Kidney (tissue), 14 donors: Measurements from ENCODE around the gene NIPBL. TPM values are rescaled to one million over a fixed set of nuclear protein-coding genes. Genes with fewer than 3 reads are reported as not detected.
"Not testable (repeated sequence)": the region's sequence is repeated elsewhere in the genome, so short reads cannot be mapped to it uniquely, and the experiment has no call there.

Experiments
- DNase-seq, 5 donors: peaks; one replicate each; pipeline ENCODE4 v3.0.0-alpha.2; 2013 to 2020
- FAIRE-seq: peaks from 2 replicates; lab custom pipeline; 2012; peaks lifted over from hg19 to GRCh38; lab: Jason Lieb, UNC
- H3K27ac ChIP-seq, 2 donors: one replicate each; pipeline ENCODE4 v1.7.0; 2013; ENCODE audit warnings: low read depth in 2 of 2, low read length in 2 of 2, inconsistent platforms in 1 of 2
- H3K27me3 ChIP-seq: one replicate; pipeline ENCODE4 v1.7.1; 2013; ENCODE audit warnings: low read length, inconsistent platforms; ENCODE audit not compliant: control insufficient read depth, insufficient read depth
- H3K36me3 ChIP-seq, 3 donors: one replicate each; pipeline versions ENCODE4 v1.7.0 to v1.7.1; 2013; ENCODE audit warnings: low read length in 3 of 3, control low read depth in 1 of 3, inconsistent platforms in 1 of 3; ENCODE audit not compliant: insufficient read depth in 3 of 3, control insufficient read depth in 2 of 3
- H3K4me1 ChIP-seq, 3 donors: one replicate each; pipeline versions ENCODE4 v1.7.0 to v1.7.1; 2013; ENCODE audit warnings: low read length in 3 of 3, inconsistent platforms in 1 of 3, low read depth in 1 of 3; ENCODE audit not compliant: control insufficient read depth in 2 of 3, insufficient read depth in 2 of 3
- H3K4me3 ChIP-seq, 3 donors: one replicate each; pipeline versions ENCODE4 v1.7.0 to v1.8.1; 2013; ENCODE audit warnings: low read length in 3 of 3, control low read depth in 1 of 3, inconsistent platforms in 1 of 3
- H3K9ac ChIP-seq, 3 donors: one replicate each; pipeline versions ENCODE4 v1.7.0 to v1.7.1; 2013; ENCODE audit warnings: low read length in 3 of 3, control low read depth in 1 of 3, inconsistent platforms in 1 of 3
- H3K9me3 ChIP-seq, 3 donors: one replicate each; pipeline versions ENCODE4 v1.7.0 to v1.7.1; 2013; ENCODE audit warnings: low read length in 3 of 3, control low read depth in 1 of 3, inconsistent platforms in 1 of 3; ENCODE audit not compliant: control insufficient read depth in 2 of 3, insufficient read depth in 1 of 3
- intact Hi-C: fragments of 100-400 bp; cut with DNase I; formaldehyde crosslinking; loops from one replicate; pipeline ENCODE4 v1.11.1; 2022
- polyA plus RNA-seq: library from polyadenylated mRNA; stranded (reverse); fragments of 350-450 nt; fragmentation: Illumina TruSeq; extraction: RNeasy Lipid Tissue Mini Kit (QIAGEN cat#74804); gene quantifications from one replicate; pipeline ENCODE4 v1.2.3, GENCODE V29; 2014; ENCODE audit warnings: low read depth, low replicate concordance; ENCODE audit not compliant: insufficient read depth
- total RNA-seq: library from RNA; stranded (reverse); fragmentation: NEBNext Ultra II Directional; extraction: Animal tissue kit (Norgen Biotek cat#: 25700); gene quantifications from one replicate; pipeline ENCODE4 v1.2.1, GENCODE V29; 2021
- TF ChIP-seq, protein P1 (sequence below): IDR thresholded peaks from 3 replicates; pipeline ENCODE4 v1.5.1; 2012; ENCODE audit warnings: mild to moderate bottlenecking, moderate library complexity, borderline replicate concordance; ENCODE audit not compliant: insufficient read depth; ENCODE audit errors: extremely low read depth
- donor health status: control.
- donor health status: control.
- donor health status: control.
- donor health status: control.
- donor health status: control.
- donor health status: DM: yes; HTN: yes; CAD: no.
- donor health status: Normal renal cell carcinoma (clear cell type).

Gene NIPBL
- total and polyA plus RNA-seq, 2 donors from 2014 or later, result 12.4 to 65.5 TPM

DNA sequence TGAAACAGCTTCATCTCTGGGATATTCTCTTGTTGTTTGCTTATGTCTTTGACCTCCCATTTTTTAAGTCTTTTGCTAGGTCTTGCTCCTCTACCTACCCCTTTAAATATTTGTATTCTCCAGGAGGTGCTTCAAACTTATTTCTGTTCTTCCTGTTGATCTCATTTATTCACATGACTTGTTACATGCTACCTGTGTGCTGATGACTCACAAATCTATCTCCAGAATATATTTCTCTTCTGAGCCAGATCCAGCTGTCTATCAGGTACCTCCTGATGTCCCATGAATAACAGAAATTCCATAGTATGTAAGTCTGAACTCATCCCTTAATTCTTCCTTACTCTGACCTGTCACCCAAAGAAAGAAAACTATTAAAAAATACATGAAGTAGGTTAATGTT is 11.0 kb downstream of the NIPBL start:
- H3K9ac ChIP-seq, result no peak overlapping the region
- H3K36me3 ChIP-seq, result no peaks in the 10 kb centered on the region
- DNase-seq (no peak), FAIRE-seq (no peak)
- TF ChIP-seq, protein P1, sequence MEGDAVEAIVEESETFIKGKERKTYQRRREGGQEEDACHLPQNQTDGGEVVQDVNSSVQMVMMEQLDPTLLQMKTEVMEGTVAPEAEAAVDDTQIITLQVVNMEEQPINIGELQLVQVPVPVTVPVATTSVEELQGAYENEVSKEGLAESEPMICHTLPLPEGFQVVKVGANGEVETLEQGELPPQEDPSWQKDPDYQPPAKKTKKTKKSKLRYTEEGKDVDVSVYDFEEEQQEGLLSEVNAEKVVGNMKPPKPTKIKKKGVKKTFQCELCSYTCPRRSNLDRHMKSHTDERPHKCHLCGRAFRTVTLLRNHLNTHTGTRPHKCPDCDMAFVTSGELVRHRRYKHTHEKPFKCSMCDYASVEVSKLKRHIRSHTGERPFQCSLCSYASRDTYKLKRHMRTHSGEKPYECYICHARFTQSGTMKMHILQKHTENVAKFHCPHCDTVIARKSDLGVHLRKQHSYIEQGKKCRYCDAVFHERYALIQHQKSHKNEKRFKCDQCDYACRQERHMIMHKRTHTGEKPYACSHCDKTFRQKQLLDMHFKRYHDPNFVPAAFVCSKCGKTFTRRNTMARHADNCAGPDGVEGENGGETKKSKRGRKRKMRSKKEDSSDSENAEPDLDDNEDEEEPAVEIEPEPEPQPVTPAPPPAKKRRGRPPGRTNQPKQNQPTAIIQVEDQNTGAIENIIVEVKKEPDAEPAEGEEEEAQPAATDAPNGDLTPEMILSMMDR, result no peak
- no peak overlapping the region for H3K4me3 ChIP-seq
- peaks cover 0 to 3% (median 0%) of the 10 kb centered on the region in 3 donors for H3K4me1 ChIP-seq
- no peaks in the 10 kb centered on the region for H3K27me3 ChIP-seq
- no peaks in the 10 kb centered on the region for H3K9me3 ChIP-seq
- H3K27ac ChIP-seq, result no peak overlapping the region
- intact Hi-C loops, result no loop called here

DNA sequence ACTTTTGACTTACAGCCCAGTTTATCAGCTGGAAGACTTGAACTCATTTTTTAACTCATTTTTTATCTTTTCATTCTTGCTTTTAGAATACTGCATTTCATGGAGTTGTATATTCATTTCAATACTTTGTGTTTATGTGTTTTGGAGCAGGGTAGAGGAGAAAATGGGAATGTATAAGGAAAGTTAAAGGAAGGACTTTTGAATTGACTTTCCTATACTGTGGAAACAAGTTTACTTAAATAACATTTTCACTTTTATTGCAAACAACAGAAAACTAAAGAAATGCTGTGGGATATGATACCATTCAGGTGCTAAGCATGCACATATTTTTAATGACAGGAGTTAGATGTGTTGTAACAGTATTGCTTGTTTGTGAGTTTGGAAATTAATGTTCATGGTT is 11.7 kb downstream of the NIPBL start:
- Histone ChIP-seq H3K9me3 (no peaks in the 10 kb centered on the region), H3K4me3 (no peak overlapping the region), H3K36me3 (no peaks in the 10 kb centered on the region), H3K9ac (no peak overlapping the region), H3K27me3 (no peaks in the 10 kb centered on the region), H3K27ac (no peak overlapping the region), H3K4me1 (peaks cover 0 to 3% (median 0%) of the 10 kb centered on the region in 3 donors)
- no peak for DNase-seq
- TF ChIP-seq, protein P1, result no peak
- intact Hi-C loops, result no loop called here
- no peak for FAIRE-seq

DNA sequence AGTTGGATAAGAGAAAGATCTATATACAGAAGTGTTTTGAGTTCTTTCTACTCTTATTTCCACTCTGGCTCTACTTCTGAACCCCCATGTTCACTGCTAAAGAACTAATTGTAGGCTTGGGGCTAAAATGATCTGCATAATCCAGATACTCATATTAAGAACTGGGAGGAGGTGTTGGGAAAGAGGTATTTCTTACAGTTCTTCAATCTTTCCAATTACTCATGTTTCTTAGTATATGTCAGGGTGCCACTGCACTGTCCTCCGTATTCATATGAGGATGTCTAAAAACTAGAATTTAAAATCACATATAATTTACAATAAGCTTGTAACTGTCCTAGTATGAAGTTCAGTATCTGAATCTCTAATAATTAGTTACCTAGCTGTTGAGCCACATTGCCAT is 12.7 kb downstream of the NIPBL start:
- H3K27ac ChIP-seq, result no peak overlapping the region
- H3K27me3 ChIP-seq, result no peaks in the 10 kb centered on the region
- no peaks in the 10 kb centered on the region for H3K9me3 ChIP-seq
- no peaks in the 10 kb centered on the region for H3K36me3 ChIP-seq
- TF ChIP-seq, protein P1, result no peak
- H3K4me1 ChIP-seq, result peaks cover 0 to 3% (median 0%) of the 10 kb centered on the region in 3 donors
- intact Hi-C loops, result no loop called here
- DNase-seq (no peak), FAIRE-seq (no peak)
- H3K4me3 ChIP-seq, result no peak overlapping the region
- no peak overlapping the region for H3K9ac ChIP-seq

DNA sequence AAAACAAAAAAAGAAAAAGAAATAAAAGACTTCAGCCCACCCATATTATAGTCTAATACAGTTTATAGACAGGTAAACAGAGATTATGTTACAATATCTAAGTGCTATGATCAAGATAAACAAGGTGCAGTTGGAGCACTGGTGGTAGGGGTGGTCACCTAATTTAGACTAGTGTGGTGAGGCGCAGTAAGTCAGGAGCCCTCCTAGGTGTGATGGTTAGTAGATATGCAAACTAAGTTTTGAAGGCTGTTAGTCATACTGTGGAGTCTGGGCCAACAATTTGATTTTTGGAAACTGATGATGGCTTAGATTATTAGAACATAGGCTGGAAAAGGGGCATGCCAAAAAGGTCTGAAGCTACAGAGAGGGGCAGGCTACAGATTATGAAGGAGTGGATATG is 14.7 kb downstream of the NIPBL start:
- Histone ChIP-seq H3K27me3 (no peaks in the 10 kb centered on the region), H3K4me1 (no peaks in the 10 kb centered on the region), H3K4me3 (no peak overlapping the region), H3K36me3 (no peaks in the 10 kb centered on the region), H3K9ac (no peak overlapping the region), H3K9me3 (no peaks in the 10 kb centered on the region), H3K27ac (no peak overlapping the region)
- TF ChIP-seq, protein P1, result no peak
- intact Hi-C loops, result no loop called here
- DNase-seq (no peak), FAIRE-seq (no peak)

DNA sequence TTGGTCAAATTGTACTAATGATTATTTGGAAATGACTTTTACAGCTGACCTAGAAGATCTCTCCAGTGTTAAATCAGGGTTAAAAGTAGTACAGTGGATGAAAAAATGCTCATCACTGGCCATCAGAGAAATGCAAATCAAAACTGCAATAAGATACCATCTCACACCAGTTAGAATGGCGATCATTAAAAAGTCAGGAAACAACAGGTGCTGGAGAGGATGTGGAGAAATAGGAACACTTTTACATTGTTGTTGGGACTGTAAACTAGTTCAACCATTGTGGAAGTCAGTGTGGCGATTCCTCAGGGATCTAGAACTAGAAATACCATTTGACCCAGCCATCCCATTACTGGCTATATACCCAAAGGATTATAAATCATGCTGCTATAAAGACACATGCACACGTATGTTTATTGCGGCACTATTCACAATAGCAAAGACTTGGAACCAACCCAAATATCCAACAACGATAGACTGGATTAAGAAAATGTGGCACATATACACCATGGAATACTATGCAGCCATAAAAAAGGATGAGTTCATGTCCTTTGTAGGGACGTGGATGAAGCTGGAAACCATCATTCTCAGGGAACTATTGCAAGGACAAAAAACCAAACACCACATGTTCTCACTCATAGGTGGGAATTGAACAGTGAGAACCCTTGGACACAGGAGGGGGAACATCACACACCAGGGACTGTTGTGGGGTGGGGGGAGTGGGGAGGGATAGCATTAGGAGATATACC is 15.7 kb downstream of the NIPBL start:
- DNase-seq, H3K4me1 ChIP-seq, intact Hi-C loops, FAIRE-seq, H3K36me3 ChIP-seq, H3K4me3 ChIP-seq, H3K9ac ChIP-seq, H3K9me3 ChIP-seq, H3K27ac ChIP-seq, H3K27me3 ChIP-seq: not testable (repeated sequence)
